ENCODE results near the gene PLCD1.

DNA sequence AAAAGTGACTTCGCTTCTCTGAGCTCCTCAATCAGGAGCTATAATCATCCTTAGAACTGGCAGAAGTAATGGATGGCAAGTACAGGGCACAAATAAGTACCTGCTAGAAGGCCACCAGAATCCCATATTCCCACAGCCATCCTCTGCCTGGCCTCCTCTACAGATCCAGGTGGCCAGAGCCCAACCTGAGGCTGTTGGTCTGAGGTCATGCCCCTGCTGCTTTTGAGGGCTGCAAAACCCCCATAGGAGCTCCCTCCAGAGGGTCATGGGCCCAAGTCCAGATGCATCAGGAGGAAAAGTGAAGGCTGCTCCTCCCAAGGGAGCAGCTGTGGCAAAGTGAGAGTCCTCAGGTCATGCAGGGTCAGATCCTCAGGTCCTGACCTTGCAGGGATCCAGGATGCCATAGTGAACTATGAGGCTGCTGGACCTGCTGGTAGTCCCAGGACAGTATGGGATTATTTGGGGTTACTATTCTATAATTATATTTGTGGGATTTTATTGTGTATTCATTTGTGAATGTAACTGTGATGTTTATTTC is 3.0 kb upstream of the PLCD1 start:
- TF ChIP-seq, protein P1, sequence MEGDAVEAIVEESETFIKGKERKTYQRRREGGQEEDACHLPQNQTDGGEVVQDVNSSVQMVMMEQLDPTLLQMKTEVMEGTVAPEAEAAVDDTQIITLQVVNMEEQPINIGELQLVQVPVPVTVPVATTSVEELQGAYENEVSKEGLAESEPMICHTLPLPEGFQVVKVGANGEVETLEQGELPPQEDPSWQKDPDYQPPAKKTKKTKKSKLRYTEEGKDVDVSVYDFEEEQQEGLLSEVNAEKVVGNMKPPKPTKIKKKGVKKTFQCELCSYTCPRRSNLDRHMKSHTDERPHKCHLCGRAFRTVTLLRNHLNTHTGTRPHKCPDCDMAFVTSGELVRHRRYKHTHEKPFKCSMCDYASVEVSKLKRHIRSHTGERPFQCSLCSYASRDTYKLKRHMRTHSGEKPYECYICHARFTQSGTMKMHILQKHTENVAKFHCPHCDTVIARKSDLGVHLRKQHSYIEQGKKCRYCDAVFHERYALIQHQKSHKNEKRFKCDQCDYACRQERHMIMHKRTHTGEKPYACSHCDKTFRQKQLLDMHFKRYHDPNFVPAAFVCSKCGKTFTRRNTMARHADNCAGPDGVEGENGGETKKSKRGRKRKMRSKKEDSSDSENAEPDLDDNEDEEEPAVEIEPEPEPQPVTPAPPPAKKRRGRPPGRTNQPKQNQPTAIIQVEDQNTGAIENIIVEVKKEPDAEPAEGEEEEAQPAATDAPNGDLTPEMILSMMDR (conservative IDR thresholded peaks at IDR 0.05) = no peak
- TF ChIP-seq ZFX (IDR thresholded peaks at IDR 0.05) = no peak
